Transverse colon (tissue), 3 donors: ENCODE measurements around the gene MSI2.

ENCODE experiments used
- CTCF ChIP-seq, 5 experiments: fragments of 200-600 bp in 3 of 5; fragments of 450-650 bp in 2 of 5; sonication (generic) in 3 of 5; IDR thresholded peaks; 1 replicate in 2 of 5; 2 replicates in 3 of 5; pipeline ENCODE4 v1.5.1; 2016 to 2017; ENCODE audit warnings: antibody characterized with exemption in 5 of 5, inconsistent platforms in 3 of 5, mild to moderate bottlenecking in 2 of 5, moderate library complexity in 1 of 5
- POLR2A ChIP-seq: fragments of 450-650 bp; IDR thresholded peaks from one replicate; pipeline ENCODE4 v1.6.1; 2016; ENCODE audit warnings: antibody characterized with exemption, mild to moderate bottlenecking, moderate library complexity

- no peak for TF ChIP-seq POLR2A
- no peak for TF ChIP-seq CTCF (IDR thresholded peaks at IDR 0.05)
Observed at GRCh38 chr17:57539529-57540301, 283.4 kb downstream of the MSI2 start.
